NCI-H187 (cell line): ENCODE results near the gene SELENOM.

ENCODE experiments used
- DNase-seq, 2 experiments: peaks; one replicate each; lab custom pipeline; 2025; lab: John Stamatoyannopoulos, UW

The SELENOM gene, protein sequence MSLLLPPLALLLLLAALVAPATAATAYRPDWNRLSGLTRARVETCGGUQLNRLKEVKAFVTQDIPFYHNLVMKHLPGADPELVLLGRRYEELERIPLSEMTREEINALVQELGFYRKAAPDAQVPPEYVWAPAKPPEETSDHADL

GRCh38 chr22:31107178-31107893, at the start of gene SELENOM:
TSS of gene SELENOM (minus strand) at chr22:31107568. CDS start at chr22:31107505, 63 bp downstream.
- peak; percentile 48 to 72 for DNase-seq

DNA sequence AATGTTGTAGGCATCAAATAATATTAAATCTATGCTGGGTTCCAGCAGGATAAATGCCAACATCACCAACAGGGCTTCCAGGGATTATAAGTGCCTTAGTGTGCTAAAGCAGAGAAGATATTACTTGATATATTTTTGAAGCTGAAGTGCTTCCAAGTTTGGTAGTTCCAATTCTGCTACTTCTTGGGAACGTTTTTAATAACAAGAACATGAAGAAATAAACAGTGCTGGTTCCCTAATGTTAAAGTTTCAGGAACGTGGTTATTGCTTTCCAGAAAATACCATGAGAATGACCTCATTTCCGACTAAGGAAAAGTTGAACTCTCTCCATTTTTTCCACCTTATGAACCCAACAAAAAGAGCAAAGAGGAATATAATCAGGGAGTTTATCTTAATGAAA, 48.1 kb upstream of the SELENOM start:
- no peak for DNase-seq

DNA sequence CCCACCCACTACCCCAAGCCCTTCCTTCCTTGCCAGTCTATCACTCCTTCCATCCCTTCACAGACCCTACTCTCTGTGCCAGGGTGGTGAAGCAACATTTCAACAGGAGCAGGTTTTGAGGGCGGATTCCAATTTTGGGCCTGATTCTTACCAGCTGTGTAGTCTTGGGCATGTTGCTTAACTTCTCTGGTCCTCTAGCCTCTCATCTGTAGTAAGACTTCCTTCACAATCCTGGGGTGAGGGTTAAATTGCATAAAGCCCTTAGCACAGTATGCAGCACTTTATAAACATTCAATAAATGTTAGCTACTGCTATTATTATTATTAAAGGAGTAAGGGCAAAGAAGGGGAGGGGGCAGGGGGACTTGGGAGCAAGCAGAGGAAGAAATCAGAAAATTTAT, 47.6 kb upstream of the SELENOM start:
- no peak for DNase-seq

GRCh38 chr22:31153357-31153756, 46.0 kb upstream of the SELENOM start:
- no peak for DNase-seq

DNA sequence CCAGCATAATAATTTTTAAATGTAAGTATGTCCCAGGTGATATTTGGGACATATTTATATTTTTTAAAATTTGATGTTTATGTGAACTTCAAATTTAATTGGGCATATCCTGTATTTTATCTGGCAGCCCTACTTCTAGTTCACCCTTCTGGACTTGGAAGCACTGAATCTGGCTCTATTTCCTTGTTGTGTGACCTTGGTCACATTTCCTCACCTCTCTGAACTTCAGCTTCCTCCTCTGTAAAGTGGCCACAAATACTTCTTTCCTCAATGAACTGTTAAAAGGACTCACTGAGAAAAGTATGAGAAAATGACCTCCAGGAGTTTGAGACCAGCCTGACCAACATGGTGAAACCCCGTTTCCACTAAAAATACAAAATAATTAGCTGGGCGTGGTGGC, 44.5 kb upstream of the SELENOM start:
- no peak for DNase-seq

DNA sequence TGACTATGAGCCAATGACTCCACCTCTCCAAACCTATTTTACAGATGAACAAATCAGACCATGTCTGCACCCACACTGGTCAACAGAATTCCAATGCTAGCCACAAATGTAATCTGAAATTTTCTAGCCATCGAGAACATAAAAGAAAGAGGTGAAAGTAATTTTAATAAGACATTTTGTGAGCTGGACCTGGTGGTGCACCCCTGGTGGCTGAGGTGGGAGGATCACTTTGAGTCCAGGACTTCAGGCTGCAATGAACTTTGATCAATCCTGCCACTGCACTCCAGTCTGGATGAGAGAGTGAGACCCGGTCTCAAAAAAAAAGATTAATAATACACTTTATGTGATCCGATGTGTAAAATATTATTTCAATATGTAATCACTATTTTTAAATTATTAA, 43.2 kb upstream of the SELENOM start:
- DNase-seq = no peak

GRCh38 chr22:31148953-31149627, 41.7 kb upstream of the SELENOM start:
- peak in 1 of 2 experiments; percentile 47 for DNase-seq

GRCh38 chr22:31148488-31148887, 41.1 kb upstream of the SELENOM start:
- no peak for DNase-seq

- DNase-seq = no peak
Observed at GRCh38 chr22:31144223-31144622, 36.9 kb upstream of the SELENOM start.

DNA sequence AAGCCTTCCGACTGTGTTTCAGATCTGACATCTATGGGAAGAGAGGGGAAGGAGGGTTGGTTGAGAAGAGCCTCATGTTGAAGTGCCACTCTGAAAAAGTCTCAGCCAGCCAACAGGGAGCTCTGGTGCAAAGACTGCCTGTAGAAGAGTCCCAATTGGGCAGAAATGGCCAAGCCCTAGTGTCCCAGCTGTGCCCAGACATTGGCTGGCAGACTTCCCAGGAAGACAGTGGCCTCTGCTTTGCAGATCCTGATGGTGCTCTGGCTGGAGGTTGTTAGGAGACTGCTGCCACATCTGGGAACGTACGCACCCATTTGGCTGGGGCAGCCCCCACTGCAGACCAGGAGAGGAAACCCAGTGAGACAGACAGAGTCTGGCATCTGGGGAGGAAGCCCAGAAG, 36.2 kb upstream of the SELENOM start:
- no peak for DNase-seq

DNA sequence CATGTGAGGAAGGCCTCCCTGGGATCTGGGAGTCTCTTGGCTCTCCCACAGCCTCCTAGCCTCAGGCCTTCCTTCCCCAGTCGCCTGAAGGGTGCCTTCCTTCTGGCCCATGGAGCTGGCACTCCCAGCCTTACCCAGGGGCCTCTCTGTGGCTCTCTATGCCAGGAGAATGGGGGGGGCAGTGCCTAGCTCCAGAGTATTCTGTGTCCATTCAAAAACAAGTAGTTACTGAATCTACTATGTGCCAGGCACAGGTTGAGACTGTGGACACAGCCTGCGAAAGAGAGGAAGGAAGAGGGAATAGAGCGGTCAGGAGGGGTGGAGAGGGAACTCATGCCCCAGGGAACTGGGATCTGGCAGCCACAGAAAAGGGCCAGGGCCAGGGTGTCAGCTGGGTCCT, 35.7 kb upstream of the SELENOM start:
- no peak for DNase-seq

GRCh38 chr22:31142285-31142684, 34.9 kb upstream of the SELENOM start:
- DNase-seq = no peak

GRCh38 chr22:31141551-31141950, 34.2 kb upstream of the SELENOM start:
- no peak for DNase-seq

GRCh38 chr22:31140746-31141145, 33.4 kb upstream of the SELENOM start:
- no peak for DNase-seq

DNA sequence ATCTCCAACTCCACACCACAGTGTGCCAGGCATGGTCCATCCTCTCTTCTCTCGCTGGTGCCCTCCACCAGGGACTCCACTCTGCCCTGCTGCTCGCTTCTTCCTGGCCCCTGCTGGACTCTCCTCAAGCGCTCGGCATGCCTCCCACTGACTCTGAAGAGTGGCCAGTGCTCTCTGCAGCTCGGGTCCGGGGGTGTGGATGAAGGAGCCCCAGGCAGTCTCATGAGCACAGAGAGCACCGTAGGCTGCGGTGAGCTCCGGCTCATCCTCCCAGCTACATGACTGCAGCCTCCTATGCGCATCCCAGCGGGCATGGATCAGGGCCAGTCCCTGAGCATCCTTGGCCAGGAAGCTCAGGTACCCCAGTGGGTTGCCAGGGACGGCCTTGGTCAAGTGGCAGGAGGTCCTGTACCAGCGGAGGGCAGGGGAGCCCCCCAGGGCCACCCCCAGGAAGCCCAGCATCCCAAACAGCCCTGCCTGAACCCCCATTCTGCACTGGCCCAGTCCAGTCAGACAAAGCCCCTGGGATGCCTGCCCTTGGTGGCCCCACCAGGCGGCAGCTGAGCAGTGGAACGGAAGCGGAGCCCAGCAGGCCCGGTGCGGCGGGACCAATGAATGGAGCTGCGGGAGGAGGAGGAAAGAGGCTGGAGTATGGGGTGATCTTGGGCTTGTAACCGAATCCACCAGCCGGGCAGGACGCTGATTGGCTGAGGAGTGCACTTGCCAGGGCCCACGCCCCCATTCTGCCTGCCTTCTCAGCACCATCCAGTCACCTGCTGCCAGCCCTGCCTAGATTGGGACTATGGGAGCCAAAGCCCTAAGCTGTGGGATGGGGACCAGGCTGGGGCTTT, 32.7 kb upstream of the SELENOM start, which contains the start of gene PLA2G3:
Gene PLA2G3 (minus strand): TSS at position 643 of the 851 bp plus-strand sequence. CDS start 154 bp downstream, at position 489.
- peak; percentile 12 to 64 for DNase-seq

DNA sequence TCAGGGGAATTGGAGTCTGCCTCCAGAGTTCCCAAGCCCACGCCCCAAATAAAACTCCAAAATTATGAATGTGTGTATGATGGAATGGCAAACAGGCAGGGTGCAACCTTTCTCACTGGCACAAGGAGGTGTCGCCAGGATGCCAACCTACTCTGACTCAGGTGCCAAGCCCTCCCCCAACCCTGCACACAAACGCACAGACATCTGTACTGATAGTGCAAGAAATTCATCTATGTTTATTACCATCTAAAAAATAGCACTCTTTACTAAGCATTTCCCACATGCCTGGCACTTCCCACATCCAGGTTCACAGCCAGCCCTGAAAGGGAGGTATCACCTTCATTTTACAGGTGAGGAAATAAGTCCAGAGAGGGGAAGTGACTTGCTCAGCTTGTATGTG, 31.7 kb upstream of the SELENOM start:
- no peak for DNase-seq

DNA sequence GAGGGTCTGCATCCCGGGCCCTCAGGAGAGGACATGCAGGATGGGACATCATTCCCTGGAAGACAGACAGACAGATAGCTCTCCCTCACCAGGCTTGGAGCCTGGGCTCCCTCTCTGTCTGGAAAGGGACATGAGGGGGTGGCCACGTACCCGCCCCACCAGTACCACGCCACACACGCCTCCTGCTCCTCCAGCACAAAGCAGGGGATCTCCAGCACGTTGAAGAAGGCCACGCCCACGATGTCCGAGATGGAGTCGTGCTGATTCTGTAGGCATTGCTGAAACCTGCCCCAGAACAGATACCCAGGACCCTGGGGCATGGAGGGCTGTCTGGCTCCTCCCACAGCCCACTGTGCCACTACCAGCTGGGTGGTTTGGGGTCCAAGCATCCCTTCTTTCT, 30.8 kb upstream of the SELENOM start:
- no peak for DNase-seq

DNA sequence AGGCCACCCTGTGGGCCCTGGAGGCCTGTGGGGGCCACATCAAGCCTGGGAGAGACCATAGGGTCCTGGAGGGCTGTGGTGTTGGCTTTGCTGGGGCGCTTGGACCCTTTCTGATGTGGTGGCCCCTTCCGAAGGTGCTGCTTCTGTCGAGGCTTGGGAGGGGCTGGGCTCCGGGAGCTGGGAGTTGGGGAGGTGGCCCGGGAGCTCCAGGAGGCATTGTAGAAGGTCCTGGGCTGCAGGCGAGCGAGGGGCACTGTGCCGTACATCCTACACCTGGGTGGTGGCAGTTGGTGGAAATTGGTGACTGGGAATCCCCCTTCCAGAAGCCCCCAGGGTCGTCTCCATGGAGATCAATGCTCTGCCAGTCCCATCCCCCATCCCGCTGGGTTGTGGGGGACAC, 30.4 kb upstream of the SELENOM start:
- no peak for DNase-seq

DNA sequence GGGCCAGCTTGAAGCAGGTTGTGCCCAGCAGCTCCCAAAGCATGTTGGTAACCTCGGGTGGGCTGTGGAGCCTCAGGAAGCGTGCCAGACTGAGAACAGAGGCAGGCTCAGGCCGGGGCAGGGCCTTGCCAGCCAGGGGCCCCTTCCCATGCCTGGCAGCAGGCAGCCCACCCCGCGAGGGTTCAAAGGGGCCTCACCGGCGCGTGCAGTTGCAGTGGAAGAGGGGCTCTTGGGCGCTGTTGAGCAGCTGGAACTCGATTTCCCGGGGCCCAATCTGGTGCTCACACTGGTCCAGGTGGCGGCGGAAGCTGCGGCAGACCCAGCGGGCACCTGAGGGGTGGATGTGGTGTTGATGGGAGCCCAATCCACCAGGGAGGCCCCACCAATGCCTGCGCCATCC, 29.3 kb upstream of the SELENOM start:
- DNase-seq = no peak

DNA sequence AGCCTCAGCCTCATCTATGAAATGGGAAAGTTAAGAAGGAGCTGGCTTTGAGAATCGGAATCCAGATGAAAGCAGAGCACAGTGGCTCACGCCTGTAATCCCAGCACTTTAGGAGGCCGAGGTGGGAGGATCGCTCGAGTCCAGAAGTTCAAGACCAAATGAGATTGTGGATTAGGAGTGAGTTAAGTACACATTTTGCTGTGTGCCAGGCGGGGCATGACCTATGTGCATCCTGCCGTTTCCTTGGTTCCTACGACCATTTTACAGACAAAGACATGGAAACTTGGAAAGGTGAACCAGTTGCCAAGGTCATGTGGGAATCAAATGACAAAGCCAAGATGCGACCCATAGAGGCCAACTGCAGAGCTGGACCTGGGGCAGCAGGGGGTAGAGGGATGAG, 28.8 kb upstream of the SELENOM start:
- DNase-seq = no peak

GRCh38 chr22:31135706-31136105, 28.3 kb upstream of the SELENOM start:
- DNase-seq = no peak

DNA sequence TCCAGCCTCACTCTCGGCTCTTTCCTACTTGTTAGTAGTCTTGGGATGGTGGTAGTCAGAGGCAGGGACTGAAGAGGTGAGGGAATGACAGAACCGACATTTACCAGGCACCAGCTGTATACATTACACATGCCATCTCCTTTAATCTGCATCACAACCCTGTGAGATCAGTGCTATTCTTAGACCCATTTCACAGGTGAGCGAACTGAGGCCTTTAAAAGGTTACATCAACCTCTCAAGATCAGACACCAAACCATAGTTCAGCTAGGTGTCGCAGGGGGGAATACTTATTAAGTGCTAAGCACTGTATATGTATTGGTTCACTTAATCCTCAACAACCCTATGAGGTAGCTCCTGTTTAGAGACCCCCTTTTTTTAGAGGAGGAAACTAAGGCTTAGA, 27.3 kb upstream of the SELENOM start:
- DNase-seq = no peak
